GM12878 (cell line): ENCODE results near the gene CWC22. TPM values are rescaled to one million over a fixed set of nuclear protein-coding genes. Genes with fewer than 3 reads are reported as not detected.

ENCODE experiments used
- ATF3 ChIP-seq: IDR thresholded peaks from 2 replicates; pipeline ENCODE4 v1.6.1; 2011; ENCODE audit warnings: low read depth, mild to moderate bottlenecking, low read length, moderate library complexity, borderline replicate concordance; ENCODE audit errors: extremely low read depth
- BCL3 ChIP-seq: IDR thresholded peaks from 2 replicates; pipeline ENCODE4 v1.6.1; 2011; ENCODE audit warnings: borderline replicate concordance, low read depth, mild to moderate bottlenecking, moderate library complexity, low read length; ENCODE audit not compliant: insufficient read depth, poor library complexity, severe bottlenecking
- HDAC2 ChIP-seq: fragments of 200-600 bp; sonication (generic); IDR thresholded peaks from 2 replicates; pipeline ENCODE4 v1.6.1; 2017
- IRF3 ChIP-seq: fragments of 450-650 bp; IDR thresholded peaks from 2 replicates; pipeline ENCODE4 v1.6.1; 2014; ENCODE audit warnings: mild to moderate bottlenecking
- ZNF687 ChIP-seq: fragments of 450-650 bp; IDR thresholded peaks from 2 replicates; pipeline ENCODE4 v1.6.1; 2017; ENCODE audit warnings: mild to moderate bottlenecking, moderate library complexity
- polyA plus RNA-seq, 11 experiments: library from polyadenylated mRNA; depleted of rRNA in 4 of 11; unstranded in 6 of 11; stranded (reverse) in 5 of 11; fragments of >200 nt; fragmentation: Nextera tagmentation in 4 of 11; fragmentation: Illumina TruSeq in 1 of 11; extraction: Ambion mirVana in 4 of 11; extraction: Trizol in 1 of 11; gene quantifications; 1 replicate in 1 of 11; 2 replicates in 10 of 11; pipeline versions ENCODE4 v1.2.1 to v1.2.3, GENCODE V29; 2011 to 2016; ENCODE audit warnings: inconsistent platforms in 2 of 11, missing spikeins in 2 of 11, low read depth in 1 of 11
- total RNA-seq, 4 experiments: library from RNA; depleted of rRNA in 3 of 4; stranded (reverse); fragments of >200 nt in 3 of 4; fragmentation: Illumina TruSeq in 1 of 4; extraction: Trizol in 1 of 4; gene quantifications; 2 replicates each; pipeline versions ENCODE4 v1.2.1 to v1.2.3, GENCODE V29; 2013 to 2021

CWC22 gene
- total and polyA plus RNA-seq, 10 of the 15 experiments (the other 5 are each of a cell fraction or from before 2014, with no cell fraction given), result 8.2 to 38.5 (median 26.3) TPM

- TF ChIP-seq ZNF687 (no peak), HDAC2 (no peak), ATF3 (no peak), IRF3 (no peak), BCL3 (no peak)
- TF ChIP-seq, all 136 proteins: peak for 0
These were observed 93.3 kb downstream of the CWC22 start (continued) for GRCh38 chr2:179913809-179914208.
